ENCODE measurements around the gene AGAP4. TPM values are rescaled to one million over a fixed set of nuclear protein-coding genes. Genes with fewer than 3 reads are reported as not detected.
"Not testable (repeated sequence)": the region's sequence is repeated elsewhere in the genome, so short reads cannot be mapped to it uniquely, and the experiment has no call there.

AGAP4 gene
- 7.0 TPM for total RNA-seq

DNA sequence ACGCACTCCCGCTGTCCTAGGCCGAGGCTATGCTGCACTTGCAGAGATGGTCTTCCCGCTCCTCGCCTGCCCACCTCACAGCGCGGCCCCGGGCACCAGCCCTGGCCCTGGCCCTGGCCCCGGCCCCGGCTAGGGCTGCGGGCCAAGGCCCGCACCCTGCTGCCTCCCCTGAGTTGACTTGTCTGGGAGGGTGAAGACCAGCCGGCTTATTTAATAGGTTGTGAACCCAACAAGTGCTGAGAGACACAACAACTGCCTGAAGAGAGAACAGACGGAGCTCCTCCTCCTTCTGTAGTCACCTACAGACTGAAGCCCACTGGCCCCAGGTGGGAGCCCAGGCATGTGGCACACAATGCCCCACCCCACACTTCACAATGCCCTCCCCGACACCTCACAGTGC is at the start of gene AGAP4:
TSS of gene AGAP4 (minus strand) at position 101 of the 400 bp plus-strand sequence. CDS start 153 bp downstream, outside the sequence.
- not testable (repeated sequence) for DNase-seq (ENCODE audit: low read depth in 2 of 3, low spot score in 2 of 3)

DNA sequence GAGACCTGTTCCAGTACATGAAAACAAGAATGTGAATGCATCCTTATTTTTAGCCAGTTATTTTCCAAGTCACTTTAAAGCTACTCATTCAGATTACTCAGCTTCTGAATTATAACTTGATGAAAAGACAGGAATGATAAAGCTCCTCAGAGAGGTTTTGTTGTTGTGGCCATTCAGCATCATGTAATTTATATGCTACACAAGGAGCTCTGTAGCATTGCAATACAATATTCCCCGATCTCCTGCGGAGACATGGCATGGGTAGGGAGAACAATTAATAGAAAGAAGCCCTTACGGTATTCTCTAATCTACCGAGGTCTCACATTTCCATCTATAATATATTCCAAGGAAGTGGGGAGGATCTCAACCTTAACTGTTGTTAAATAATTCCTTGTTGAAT is 43.4 kb upstream of the AGAP4 start:
- DNase-seq (ENCODE audit: low read depth in 2 of 3, low spot score in 2 of 3) = not testable (repeated sequence)

DNA sequence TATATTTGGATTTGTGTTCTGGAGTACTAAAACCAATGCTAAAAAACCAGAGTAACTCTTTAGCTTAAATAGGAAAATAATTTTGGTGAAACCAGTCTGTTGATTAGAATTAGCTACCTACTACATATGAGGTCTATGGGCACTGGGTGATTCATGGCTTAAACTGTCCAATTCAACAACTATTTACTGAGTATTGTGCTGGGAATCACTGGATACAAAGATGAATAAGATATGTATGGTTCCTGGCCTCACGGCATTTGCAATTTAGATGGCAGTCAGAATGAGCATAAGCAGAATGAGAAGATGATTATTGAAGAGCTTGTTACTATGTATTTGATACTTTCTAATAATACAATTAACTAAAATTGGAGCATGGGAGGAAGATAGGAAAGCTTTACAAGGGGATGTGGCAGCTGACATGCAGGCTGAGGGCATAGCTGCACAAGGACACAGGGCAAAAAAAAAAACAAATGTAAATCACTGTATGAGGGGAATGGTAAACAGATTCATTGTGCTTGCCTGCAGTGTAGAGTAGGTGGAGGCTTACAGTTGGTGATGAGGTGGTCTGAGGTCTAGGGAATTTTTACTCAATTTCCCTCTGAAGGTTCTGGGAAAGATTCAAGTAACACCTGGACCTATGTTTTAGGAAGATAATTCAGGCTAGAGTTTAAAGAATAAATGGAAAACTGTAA is 42.4 kb upstream of the AGAP4 start:
- DNase-seq (ENCODE audit: low read depth in 2 of 3, low spot score in 2 of 3) = not testable (repeated sequence)

DNA sequence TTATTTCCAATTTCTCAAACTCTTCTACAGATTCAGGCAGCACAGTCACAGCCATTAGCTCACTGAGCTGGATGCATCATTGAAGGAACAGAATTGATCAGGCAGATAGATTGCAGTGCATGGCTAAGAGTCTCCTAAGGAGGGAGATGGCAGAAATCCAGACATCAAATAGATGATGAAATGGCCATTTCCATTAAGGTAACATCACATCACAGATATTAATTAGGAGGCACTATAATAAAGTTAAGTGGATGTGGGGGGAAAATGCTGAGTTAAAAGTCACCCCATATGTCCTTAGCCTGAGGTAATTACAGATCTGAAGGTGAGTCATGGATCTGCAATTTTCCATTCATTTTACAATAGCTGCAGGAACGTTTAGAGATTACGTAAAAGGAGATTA is 35.6 kb upstream of the AGAP4 start:
- DNase-seq (ENCODE audit: low read depth in 2 of 3, low spot score in 2 of 3) = not testable (repeated sequence)

DNA sequence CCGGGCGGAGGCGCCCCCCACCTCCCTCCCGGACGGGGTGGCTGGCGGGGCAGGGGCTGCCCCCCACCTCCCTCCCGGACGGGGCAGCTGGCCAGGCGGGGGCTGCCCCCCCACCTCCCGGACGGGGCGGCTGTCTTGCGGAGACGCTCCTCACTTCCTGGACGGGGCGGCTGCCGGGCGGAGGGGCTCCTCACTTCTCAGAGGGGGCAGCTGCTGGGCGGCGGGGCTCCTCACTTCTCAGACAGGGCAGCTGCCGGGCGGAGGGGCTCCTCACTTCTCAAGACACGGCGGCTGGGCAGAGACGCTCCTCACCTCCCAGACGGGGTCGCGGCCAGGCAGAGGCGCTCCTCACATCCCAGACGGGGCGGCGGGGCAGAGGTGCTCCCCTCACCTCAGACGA is 18.1 kb upstream of the AGAP4 start:
- DNase-seq (ENCODE audit: low read depth in 2 of 3, low spot score in 2 of 3) = not testable (repeated sequence)

DNA sequence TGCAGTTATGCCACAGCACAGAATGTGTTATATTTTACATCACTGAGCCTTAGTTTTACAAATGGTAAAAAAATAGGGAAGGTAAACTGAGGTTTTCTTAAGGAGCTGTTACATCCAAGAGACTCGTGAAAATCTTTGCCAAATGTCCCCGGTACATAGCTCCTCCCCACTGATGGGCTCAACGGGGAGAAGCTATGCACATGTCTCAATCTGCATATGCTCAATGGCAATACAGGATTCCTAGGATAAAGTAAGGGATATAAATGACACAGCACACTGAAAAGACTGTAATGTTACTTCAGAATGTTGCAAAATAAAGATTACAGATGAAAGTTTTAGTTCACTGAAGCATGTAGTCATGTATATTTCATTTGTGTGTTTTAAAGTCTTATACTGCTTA is 17.0 kb upstream of the AGAP4 start:
- DNase-seq (ENCODE audit: low read depth in 2 of 3, low spot score in 2 of 3) = not testable (repeated sequence)

DNA sequence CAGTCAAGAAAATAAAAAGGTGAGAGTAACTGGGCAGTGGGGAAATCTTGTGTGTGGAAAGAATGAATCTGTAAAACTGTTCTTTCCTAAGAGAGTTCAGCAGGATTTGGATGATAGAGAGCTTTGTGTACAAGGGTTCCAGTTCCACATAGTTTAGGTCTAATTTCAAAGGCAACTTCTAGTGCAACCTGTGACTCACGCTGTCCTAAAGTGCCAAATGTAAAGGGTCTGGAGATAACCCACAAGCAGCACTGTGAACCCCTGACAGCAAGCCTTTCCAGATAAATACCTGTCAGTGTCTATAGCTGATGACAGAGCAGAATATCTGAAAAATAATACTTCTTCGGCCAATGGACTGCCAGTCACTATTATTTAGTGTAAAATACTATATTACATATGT is 16.3 kb upstream of the AGAP4 start:
- DNase-seq (ENCODE audit: low read depth in 2 of 3, low spot score in 2 of 3) = not testable (repeated sequence)

DNA sequence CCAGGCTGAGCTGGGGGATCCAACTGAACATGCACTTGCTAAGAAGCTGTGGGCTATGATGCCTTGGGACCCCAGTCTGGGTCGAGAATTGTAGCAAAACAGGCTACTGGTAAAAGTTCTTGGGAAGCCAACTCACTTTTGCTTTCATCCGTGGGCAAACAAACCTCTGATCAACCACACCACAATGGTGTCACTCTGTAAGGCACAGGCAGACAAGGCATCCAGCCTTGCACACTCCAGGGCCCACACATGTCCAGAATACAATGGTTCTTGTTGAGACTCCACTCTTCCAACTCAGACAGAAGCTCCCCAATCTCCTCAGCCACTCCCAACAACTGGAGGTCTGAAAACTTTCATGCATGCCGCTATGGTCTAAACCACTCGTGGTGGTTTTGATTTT is 10.6 kb upstream of the AGAP4 start:
- DNase-seq (ENCODE audit: low read depth in 2 of 3, low spot score in 2 of 3) = not testable (repeated sequence)

DNA sequence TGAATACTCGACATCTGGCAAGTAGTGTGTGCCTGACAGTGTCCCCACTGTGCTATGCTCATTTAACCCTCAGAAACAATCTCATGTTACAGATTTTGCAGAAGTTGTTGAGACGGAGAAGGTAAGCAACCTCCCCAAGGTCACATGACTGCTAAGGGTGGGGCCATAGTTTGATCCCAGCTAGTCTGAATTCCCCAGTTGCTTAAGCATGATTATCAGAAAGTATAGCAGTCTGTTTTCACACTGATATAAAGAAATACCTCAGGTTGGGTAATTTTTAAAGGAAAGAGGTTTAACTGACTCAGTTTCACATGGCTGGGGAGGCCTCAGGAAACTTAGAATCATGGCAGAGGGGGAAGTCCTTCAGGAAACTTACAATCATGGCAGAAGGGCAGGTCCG is 1.2 kb upstream of the AGAP4 start:
- DNase-seq (ENCODE audit: low read depth in 2 of 3, low spot score in 2 of 3) = not testable (repeated sequence)

DNA sequence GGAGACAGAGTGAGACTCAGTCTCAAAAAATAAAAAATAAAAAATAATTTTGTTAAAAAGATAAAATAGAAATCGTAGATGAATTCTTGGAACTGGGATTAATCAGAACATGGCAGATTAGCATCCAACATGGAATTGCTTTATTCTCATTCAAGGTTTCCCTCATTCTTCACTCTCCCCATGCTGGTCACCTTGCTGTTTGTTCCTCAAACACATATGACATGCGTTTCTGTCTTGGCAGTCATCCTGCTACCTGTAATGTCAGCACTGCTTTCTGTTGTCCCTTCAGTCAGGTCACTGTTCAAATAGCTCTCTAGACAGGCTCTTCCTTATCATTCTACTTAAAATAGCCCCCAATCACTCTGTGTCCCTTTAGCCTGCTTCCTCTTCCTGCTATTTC is 24.4 kb downstream of the AGAP4 start:
- not testable (repeated sequence) for DNase-seq (ENCODE audit: low read depth in 2 of 3, low spot score in 2 of 3)

DNA sequence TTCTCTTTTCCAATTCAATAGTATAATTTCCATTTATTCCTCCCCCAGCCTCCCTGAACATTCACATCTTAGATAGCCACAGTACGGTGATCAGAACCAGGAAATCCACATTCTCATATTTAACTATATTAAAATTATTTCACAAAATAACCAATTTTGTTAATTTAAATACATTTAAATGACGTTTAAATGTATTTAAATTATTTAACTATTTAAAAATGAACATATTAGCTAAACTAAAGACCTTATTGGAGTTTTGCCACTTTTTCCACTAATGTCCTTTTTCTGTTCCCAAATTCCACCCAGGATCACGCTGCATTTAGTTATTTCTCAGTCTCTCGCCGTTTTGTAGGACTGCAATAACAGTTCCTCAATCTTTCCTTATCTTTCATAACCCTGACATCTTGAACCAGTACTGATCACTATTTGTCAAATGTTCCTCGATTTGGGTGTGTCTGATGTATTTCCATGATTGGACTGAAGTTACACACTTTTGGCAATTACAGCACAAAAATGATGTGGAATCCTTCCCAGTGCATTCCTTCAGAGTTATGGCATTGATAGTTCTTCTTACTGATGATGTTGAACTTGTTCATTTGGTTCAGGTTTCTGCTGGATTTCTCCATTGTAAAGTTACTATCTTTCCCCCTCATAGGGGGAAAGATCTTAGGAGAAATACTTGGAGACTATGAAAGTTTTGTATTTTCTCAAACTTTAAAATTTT is 27.0 kb downstream of the AGAP4 start:
- DNase-seq (ENCODE audit: low read depth in 2 of 3, low spot score in 2 of 3) = not testable (repeated sequence)

DNA sequence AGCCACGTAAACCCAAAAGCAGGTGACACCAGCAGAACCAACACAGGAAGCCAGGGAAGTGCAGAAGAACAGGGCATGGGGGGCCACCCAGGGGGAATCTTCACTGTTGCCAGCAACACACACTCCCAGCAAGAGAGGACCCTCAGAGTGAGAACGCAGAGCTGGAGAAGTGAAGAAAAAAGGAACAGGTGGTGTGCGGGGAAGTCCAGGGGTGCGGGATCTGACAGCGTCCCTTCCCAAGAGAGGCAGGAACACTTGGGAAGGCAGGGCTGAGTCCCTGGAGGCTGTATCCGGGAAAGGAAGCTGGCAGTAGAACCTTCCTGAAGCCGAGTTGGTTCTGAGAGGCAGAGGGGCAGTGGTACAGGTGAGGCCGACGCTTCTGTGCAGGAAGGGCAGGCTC is 27.7 kb downstream of the AGAP4 start:
- no peak for DNase-seq (ENCODE audit: low read depth in 2 of 3, low spot score in 2 of 3)

DNA sequence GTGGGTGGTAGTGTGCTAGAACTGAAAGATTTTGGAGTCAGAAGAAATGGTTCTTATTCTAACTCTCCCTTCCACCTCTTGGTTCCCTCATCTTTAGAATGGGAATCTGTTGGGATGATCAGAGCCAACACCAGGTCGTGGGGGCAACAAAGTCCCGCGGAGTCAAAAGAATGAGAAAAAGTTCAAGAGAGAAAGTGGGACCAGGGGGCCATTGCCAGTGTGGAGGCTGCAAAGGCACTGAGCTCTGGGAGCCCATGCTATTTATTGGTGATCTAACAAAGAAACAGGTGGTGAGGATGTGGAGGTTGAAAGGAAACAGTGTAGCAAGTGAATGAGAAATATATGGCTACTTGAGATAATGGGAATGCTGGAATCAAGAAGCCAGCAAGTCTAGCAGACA is 29.4 kb downstream of the AGAP4 start:
- DNase-seq (ENCODE audit: low read depth in 2 of 3, low spot score in 2 of 3) = no peak

DNA sequence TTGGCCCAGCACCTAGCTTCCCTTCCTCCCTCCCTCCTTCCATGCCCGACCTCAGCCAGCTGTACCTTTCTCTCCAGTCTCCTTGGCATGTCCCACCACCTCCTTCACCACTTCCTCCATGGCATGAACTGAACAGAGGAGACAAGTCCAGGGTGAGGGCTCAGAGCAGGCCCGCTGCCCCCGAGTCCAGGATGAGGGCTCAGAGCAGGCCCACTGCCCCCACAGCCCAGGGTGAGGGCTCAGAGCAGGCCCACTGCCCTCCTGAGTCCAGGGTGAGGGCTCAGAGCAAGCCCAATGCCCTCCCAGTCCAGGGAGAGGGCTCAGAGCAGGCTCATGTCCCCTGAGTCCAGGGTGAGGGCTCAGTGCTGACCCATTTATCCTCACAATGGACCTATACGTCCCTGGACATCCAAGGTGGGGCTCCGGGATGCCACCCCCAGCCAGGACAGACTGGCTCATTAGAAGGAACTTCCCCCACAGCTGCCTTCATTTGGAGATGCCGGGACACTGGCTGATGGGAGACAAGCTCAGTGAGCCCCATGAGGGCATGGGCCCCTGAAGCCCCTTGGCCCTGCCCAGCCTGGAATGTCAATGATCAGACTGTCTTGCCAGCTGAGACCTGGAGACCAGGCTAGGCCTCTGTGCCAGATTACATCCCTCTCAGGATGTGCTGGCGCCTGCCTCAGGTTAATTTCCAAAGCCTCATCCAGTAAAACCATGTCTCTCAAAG is 30.0 kb downstream of the AGAP4 start:
- no peak for DNase-seq (ENCODE audit: low read depth in 2 of 3, low spot score in 2 of 3)

DNA sequence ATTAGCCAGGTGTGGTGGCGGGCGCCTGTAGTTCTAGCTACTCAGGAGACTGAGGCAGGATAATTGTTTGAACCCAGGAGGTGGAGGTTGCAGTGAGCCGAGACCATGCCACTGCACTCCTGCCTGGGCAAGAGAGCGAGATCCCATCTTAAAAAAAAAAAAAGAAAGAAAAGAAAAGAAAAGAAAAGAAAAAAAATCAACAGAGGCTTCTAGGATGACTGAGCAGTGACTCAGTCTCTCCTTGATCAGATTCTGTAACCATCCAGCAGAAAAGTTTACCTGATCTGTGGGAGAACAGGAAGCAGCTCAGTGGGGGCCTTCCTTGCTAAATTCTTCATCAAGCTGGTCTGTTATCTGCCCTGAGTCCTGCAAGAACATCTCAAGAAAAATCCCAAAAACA is 33.2 kb downstream of the AGAP4 start:
- not testable (repeated sequence) for DNase-seq (ENCODE audit: low read depth in 2 of 3, low spot score in 2 of 3)

DNA sequence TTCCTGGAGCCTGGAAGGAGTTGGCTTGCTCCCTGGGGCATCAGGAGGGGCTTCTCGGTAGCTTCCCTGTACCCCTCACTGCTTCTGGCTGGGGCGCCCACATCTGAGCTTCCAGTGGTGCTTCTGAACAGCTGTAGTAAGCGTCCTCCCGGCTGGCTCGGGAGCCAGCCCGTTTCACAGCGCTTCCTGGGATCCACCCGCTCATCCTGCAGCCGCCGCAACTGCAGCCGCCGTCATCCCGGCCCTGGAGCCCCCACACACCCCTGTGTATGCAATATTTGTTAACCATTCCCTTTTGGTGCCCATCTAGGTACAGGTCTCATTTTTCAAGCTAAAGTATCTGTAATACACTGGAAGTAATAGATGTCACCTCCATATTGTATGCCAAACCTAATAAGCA is 34.3 kb downstream of the AGAP4 start:
- not testable (repeated sequence) for DNase-seq (ENCODE audit: low read depth in 2 of 3, low spot score in 2 of 3)

DNA sequence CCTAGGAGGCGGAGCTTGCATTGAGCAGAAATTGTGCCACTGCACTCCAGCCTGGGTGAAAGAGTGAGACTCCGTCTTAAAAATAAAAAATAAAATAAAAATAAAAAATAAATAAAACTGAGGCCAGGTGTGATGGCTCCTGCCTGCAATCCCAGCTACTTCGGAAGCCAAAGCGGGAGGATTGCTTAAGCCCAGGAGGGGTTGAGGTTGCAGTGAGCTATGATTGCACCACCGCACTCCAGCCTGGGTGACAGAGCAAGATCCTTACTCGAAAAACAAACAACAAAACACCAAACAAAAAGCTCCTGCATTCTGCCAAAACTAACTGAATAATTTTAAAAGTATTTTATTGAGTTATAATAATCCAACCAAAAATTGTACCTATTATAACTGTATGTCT is 36.2 kb downstream of the AGAP4 start:
- DNase-seq (ENCODE audit: low read depth in 2 of 3, low spot score in 2 of 3) = no peak

DNA sequence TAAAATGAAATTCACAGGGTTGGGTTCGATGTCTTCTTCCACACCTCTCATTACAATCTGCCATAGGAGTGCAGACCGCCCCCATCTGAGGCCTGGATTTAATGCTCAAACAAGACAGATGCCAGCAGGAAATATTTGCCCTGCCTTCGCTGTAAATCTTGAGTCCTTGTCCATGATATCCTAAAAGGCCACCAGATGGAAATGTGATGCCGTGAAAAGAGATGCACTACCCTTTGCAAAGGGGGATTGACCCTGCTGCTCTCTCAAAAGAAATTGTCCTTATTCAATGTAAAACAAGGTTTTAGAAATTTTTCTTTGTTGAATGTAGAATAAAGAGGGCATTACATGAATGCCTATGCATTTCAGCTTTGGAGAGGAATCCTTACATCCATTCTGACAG is 37.5 kb downstream of the AGAP4 start:
- DNase-seq (ENCODE audit: low read depth in 2 of 3, low spot score in 2 of 3) = no peak

DNA sequence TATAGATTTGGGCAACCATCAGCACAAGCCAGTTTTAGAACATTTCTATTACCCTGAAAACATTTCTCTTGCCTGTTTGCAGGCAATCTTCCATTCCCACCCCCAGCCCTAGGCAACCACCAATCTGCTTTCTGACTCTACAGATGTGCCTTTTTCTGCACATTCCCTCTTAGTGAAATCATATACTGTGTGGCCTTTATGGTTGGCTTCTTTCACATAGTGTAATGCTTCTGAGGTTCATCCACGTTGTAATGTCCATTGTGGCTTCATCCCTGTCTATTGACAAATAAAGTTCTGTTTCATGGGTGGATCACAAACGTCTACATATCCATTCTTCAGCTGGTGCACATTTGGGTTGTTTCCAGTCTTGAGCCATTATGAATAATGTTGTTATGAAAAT is 42.3 kb downstream of the AGAP4 start:
- not testable (repeated sequence) for DNase-seq (ENCODE audit: low read depth in 2 of 3, low spot score in 2 of 3)

DNA sequence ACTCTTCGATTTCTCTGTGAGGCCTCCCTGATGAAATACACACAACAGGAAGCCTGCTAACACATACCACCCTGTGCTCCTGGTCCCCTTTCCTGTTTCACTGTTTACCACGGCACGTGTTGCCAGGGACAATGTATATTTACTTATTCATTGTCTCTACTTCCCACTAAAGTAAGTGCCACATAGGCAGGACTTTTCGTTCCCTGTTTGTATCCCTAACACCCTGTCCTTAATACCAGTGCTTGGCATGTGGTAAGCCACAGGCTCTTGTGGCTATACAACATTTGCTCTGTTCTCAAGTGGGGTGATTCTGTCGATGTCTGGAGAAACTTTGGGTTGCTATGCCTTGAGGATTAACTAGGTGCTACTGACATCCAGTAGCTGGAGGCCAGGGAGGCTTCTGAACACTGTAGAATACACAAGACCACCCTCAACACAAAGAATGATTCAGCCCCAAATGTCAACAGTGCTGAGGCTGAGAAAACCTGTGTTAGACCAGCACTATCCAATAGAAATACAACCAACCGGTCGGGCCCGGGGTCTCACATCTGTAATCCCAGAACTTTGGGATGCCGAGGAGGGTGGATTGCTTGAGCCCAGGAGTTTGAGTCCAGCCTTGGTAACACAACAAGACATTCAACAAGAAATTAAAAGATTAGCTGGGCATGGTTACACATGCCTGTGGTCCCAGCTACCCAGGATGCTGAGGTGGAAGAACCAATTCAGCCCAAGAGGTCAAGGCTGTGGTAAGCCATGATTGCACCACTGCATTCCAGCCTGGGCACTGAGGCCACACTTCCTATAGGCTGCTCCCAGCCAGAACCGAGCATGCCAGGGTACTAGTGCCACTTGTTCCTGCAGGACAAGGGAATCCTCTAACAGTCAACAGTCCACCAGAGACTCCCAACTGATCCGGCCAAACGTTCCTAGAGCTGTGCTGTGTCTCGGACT is 44.0 kb downstream of the AGAP4 start:
- DNase-seq (ENCODE audit: low read depth in 2 of 3, low spot score in 2 of 3) = peak in 1 of 3 donors; percentile 66

Measured in hematopoietic multipotent progenitor cell (in vitro differentiated cells).